ENCODE measurements around the gene PTN.

DNA sequence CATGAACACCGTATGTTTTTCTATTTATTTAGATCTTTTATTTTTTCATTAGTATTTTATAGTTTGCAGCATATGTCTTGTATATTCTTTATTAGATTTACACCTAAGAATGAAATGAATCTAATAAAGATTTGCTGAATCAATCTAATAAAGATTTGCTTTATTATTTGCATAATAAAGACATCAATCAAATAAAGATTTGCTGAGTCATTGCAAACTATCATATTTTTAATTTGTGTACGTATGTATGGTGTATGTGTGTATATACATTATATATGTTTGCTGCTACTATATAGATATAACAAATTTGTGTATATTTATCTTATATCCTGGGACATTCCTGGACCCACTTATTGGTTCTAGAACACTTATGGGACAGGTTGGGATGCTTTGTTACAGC, 147.5 kb downstream of the PTN start:
- TF ChIP-seq, protein P1, sequence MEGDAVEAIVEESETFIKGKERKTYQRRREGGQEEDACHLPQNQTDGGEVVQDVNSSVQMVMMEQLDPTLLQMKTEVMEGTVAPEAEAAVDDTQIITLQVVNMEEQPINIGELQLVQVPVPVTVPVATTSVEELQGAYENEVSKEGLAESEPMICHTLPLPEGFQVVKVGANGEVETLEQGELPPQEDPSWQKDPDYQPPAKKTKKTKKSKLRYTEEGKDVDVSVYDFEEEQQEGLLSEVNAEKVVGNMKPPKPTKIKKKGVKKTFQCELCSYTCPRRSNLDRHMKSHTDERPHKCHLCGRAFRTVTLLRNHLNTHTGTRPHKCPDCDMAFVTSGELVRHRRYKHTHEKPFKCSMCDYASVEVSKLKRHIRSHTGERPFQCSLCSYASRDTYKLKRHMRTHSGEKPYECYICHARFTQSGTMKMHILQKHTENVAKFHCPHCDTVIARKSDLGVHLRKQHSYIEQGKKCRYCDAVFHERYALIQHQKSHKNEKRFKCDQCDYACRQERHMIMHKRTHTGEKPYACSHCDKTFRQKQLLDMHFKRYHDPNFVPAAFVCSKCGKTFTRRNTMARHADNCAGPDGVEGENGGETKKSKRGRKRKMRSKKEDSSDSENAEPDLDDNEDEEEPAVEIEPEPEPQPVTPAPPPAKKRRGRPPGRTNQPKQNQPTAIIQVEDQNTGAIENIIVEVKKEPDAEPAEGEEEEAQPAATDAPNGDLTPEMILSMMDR (IDR thresholded peaks at IDR 0.05; ENCODE audit: insufficient read depth, low read length) = no peak
- TF ChIP-seq GABPA (IDR thresholded peaks at IDR 0.05; ENCODE audit: low read depth) = no peak
- no peak for TF ChIP-seq SPI1 (IDR thresholded peaks at IDR 0.05; ENCODE audit: borderline replicate concordance, low read depth)
- TF ChIP-seq POLR2AphosphoS5 (IDR thresholded peaks at IDR 0.05; ENCODE audit: low read depth) = no peak

Data from HL-60 (cell line).